NCI-H1436 treated with DMSO at 0.1 percent for 48 hours (cell line): ENCODE measurements around the gene SHH.
"Not testable (repeated sequence)": the region's sequence is repeated elsewhere in the genome, so short reads cannot be mapped to it uniquely, and the experiment has no call there.

Experiments used
- DNase-seq: peaks from one replicate; lab custom pipeline; 2025; lab: John Stamatoyannopoulos, UW

SHH gene

GRCh38 chr7:155819186-155819585, 6.9 kb upstream of the SHH start:
- no peak for DNase-seq

GRCh38 chr7:155818820-155819168, 6.5 kb upstream of the SHH start:
- DNase-seq, result no peak

GRCh38 chr7:155818154-155818819, 6.0 kb upstream of the SHH start:
- DNase-seq, result no peak

GRCh38 chr7:155817515-155817914, 5.3 kb upstream of the SHH start:
- not testable (repeated sequence) for DNase-seq

DNA sequence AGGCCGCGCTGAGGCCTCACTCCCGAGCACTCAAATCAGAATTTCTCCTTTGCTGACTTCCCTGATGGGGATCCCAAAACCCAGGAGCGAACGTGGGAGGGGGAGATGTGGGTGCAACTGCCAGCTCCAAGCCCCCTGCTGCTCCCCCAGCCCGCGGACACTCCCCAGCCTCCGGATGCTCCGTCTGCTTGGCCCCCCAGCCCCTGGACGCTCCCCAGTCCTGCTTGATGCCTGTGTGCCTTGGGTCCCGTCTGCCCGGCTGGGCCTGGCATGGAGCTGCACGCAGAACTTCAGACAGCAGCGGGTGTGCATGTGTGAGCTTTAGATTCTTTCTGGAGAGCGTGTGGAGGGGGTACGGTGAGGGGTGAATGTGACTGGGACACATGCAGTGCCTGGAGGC, 4.7 kb upstream of the SHH start:
- no peak for DNase-seq

DNA sequence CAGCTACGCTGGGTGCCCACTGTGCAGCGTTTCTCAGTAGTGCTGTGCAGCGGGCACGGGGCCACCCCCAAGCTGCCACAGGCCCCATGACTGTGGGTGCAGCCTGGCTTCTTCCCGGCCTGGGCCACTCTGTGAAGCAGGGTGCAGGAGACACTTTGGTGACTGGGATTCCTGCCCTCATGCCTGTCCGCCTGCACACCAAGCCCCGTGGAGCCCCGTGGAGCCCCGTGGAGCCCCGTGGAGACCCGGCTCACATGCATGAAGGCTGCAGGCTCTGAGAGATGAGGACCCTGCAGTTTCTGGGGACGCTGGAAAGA, 3.9 kb upstream of the SHH start:
- DNase-seq, result no peak

DNA sequence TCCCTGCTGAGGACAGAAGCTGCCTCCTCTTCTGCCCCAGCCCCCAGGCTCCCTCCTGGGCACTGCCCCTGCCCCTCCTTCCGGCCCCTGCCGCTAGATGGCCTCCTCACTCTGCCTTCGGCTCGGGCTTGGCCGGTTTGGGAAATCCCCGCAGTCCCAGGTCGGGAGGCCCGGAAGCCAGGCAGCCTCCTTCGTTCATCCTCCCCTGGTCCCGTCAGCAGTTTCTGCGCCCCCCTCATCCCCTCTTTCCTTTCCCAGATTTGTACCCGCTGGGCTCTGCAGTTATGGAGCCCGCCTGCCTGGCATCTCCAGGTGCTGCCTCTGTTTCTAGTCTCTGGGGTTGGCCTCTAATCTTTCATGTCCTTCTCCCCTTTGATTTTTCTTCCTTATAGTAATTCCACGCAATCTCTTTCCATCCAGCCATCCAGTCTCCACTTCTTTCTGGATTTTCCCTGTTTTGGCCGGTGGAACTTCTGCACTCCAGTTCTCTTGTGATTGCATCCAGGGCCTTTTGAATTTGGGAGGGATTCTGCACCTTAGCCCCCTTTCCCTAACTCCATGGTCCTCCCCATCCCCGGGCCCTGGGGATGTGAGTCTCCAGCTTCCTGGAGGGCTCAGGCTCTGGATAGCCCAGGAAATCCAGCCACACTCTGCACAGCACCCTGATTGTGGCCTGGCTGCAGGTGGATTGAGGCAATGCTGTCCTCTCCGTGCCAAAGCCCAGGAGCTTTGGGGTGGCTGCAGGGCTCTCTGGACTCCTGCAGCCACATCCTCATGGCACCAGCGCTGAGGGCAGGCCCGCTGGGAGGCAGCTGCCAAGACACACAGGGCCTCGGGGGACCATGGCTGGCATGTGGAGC, 3.3 kb upstream of the SHH start:
- no peak for DNase-seq

DNA sequence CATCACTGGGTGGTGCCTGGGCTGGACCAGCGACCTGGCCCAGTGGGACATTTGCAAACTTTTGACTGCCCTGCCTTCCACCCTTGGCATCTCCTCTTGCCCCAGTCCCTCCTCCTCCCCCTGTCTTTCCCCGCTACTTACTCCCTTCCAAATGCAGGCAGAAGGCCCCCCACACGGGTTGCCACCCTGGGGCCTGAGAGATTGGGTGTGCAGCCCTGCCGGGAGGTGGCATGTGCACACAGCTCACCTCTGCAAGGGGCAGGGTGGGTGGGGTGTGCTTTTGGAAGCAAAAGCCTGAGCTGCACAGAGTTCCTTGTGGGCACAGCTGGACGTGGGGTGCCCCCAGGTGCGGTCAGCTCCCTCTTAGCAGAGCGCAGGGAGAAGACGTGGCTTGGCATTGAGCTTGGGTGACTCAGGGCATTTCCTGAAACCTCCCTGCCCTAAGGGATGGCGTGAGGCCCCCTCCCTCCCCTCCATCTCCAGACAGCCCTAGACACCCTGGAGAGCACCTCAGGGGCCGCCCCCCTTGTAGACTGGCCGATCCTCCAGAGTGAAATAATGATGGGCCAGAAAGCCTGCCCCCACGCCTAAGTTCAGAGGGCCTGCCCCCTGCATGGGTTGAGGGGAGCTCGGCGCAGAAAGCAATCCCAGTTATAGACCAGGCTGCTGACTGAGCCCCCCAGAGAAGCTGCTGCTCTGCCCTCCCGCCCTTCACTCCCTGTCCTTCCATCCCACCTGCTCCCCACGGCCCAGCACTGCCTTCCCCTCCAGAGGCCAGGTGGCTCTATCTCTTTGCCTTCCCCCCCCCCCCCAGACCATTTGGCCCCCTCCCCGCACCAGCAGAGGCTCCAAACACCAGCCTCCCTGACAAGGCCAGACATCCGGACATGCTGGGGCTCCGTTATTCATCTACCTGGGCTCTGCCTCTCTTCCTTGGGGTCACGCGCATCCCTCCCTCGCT, 2.3 kb upstream of the SHH start:
- no peak for DNase-seq

DNA sequence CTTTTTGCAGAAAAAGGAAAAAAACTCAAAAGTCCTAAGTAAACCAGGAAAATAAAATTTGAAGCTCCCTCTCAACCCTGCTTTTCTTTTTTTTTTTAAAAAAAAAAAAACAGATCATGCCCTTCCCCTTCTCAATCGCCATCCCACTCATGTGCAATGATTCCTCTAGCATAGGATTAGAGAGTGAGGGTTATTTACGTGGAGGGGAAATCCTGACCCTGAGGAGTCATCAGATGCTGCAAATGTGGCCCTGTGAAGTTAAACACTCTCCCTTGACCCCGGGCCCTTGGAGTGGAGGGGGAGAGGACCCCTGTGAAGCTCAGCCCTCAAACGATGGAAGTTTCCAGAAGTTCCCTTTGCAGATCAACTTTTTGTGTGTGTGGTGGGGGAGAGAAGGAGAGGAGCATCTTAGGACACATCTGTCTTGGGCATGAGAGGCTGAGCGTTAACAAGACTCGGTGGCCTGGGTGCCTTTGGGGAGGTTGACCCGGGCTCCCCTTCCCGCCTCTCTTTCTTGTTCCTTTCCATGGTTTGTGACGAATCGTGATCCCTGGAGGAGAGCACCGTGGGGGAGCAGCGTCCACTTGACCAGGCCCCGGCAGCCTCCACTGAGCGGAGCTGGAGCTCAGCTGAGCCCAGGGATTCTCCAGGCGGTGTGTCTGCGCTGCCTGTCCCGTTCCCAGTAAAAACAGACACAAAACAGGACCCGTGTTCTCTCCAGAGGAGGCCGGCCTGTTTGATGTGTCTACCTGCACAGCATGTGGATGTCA, 1.5 kb upstream of the SHH start:
- DNase-seq, result no peak

DNA sequence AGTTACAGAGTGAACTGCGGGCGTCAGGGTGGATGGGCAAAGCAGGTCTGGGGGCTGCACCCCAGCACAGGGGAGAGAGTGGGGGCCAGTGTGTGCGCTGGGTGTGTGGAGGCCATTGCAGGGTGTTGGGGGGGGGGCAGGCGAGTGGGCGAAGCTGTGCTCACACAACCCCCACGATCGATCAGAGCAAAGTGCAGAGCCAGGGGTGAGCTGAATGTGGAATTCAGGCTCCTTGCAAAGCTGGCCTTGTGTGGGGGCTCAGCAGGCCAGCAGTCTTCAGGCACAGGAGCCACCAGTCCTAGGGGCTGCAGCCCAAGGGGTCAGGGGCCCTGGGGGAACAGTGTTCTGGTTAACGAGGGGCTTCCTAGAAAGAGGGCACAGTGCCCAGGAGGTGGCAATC, 862 bp upstream of the SHH start:
- DNase-seq, result no peak

DNA sequence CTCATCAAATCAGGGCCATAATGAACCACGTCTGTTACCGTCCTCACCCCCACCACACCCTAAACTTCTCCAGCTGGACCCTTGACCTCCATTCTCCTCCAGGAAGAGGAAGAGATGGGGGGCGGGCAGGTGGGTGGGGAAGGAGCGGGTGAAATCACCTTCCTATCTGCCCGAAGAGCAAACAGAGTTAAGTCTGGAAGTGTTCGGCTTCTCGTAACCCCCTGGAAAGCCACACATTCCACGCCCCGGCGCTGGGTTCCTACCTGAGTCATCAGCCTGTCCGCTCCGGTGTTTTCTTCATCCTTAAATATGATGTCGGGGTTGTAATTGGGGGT, 736 bp downstream of the SHH start:
- no peak for DNase-seq

DNA sequence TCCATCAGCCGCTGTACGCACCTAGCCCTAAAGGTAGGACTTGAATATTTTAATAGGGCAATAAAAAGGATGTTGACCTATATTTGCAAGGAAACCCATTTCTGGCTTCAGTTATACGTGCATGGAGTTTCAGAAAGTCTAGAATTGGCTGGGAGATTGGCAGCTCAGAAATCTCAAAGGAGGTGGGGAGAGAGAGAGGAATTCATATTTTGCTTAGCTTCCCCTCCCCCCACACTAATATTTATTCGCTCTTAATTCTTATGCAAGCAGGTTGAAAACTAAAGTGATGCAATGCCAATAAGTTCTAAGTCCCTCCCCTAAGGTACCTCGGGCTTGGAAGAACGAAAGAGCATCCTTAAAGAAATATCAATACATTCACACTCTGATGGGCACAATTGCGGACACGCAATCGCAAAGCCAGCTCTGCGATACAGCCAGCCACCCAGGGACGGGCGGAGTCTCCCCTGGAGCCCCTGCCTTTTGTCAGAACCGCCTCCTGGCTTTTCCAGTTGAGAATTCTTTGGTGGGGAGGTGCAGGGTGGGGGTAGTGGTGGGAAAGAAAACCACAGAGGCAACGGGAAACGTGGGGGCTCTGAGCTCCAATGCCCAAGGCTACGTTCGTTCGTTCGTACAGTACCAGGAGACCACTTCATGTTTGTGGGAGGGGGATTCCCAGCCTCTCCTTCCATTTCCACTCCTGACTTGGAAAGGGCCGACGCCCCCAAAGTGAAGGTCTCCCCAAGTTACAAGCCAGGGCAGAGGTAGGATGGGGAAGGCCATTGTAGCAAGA, 1.3 kb downstream of the SHH start:
- DNase-seq, result no peak

GRCh38 chr7:155809947-155810769, 2.1 kb downstream of the SHH start:
- no peak for DNase-seq

GRCh38 chr7:155809332-155809946, 2.8 kb downstream of the SHH start:
- DNase-seq, result no peak

- no peak for DNase-seq
Measured at GRCh38 chr7:155808549-155809331, 3.5 kb downstream of the SHH start.

GRCh38 chr7:155807789-155808548, 4.3 kb downstream of the SHH start:
- DNase-seq, result no peak

- DNase-seq, result no peak
Measured at GRCh38 chr7:155807065-155807671, 5.1 kb downstream of the SHH start.
